Esophagus muscularis mucosa (tissue), 4 donors: ENCODE results near the gene PLG. TPM values are rescaled to one million over a fixed set of nuclear protein-coding genes. Genes with fewer than 3 reads are reported as not detected.
"Not testable (repeated sequence)": the region's sequence is repeated elsewhere in the genome, so short reads cannot be mapped to it uniquely, and the experiment has no call there.

ENCODE experiments used
- DNase-seq: peaks from one replicate; pipeline ENCODE4 v3.0.0-alpha.2; 2017; ENCODE audit errors: extremely low spot score
- H3K27ac ChIP-seq, 4 donors: fragments of 200-600 bp; sonication (generic); replicated peaks in 1 of 4; 1 replicate in 3 of 4; 2 replicates in 1 of 4; pipeline ENCODE4 v1.5.1; 2016 to 2019; ENCODE audit warnings: mild to moderate bottlenecking in 1 of 4
- H3K27me3 ChIP-seq, 4 donors: fragments of 200-600 bp; sonication (generic); one replicate each; pipeline versions ENCODE4 v1.5.1 to v1.6.0; 2016 to 2019
- H3K36me3 ChIP-seq, 4 donors: fragments of 200-600 bp; sonication (generic); one replicate each; pipeline ENCODE4 v1.5.1; 2016 to 2019
- H3K4me1 ChIP-seq, 4 donors: fragments of 200-600 bp; sonication (generic); one replicate each; pipeline ENCODE4 v1.5.1; 2016 to 2019
- H3K4me3 ChIP-seq, 4 donors: fragments of 200-600 bp; sonication (generic); 1 replicate in 2 of 4; 2 replicates in 2 of 4; pipeline ENCODE4 v1.5.1; 2016 to 2019; ENCODE audit warnings: mild to moderate bottlenecking in 4 of 4, moderate library complexity in 1 of 4
- H3K9me3 ChIP-seq, 4 donors: fragments of 200-600 bp; sonication (generic); 1 replicate in 3 of 4; 2 replicates in 1 of 4; pipeline ENCODE4 v1.5.1; 2016 to 2019
- CTCF ChIP-seq, 3 experiments: fragments of 200-600 bp in 2 of 3; fragments of 450-650 bp in 1 of 3; sonication (generic) in 2 of 3; IDR thresholded peaks; one replicate each; pipeline ENCODE4 v1.5.1; 2017 to 2019; ENCODE audit warnings: antibody characterized with exemption in 3 of 3, mild to moderate bottlenecking in 2 of 3, moderate library complexity in 1 of 3
- EP300 ChIP-seq: sonication (generic); formaldehyde crosslinking; IDR thresholded peaks from one replicate; pipeline ENCODE4 v1.6.1; 2017; ENCODE audit warnings: antibody characterized with exemption
- POLR2A ChIP-seq: fragments of 450-650 bp; IDR thresholded peaks from one replicate; pipeline ENCODE4 v1.6.1; 2017; ENCODE audit warnings: antibody characterized with exemption, moderate library complexity, mild to moderate bottlenecking, low read depth
- POLR2AphosphoS5 ChIP-seq, 2 donors: sonication (generic); formaldehyde crosslinking; IDR thresholded peaks; one replicate each; pipeline ENCODE4 v1.6.1; 2017; ENCODE audit warnings: antibody characterized with exemption in 2 of 2
- WGBS: methylation state at CpG from one replicate; pipeline ENCODE4 v1.1.5; 2018; 5-methylcytosine and 5-hydroxymethylcytosine counted together
- intact Hi-C: fragments of 100-400 bp; cut with DNase I; formaldehyde crosslinking; loops from one replicate; pipeline ENCODE4 v1.15.1; 2023
- total RNA-seq, 4 donors: library from RNA; depleted of rRNA; stranded (reverse); fragments of >200 nt; gene quantifications; one replicate each; pipeline versions ENCODE4 v1.1.0 to v1.2.1, GENCODE V29; 2016

PLG gene
- total RNA-seq, 4 donors from 2014 or later, result not detected

GRCh38 chr6:160781298-160781697, 79.3 kb downstream of the PLG start:
- peaks cover 0 to under 1% (median 0%) of the 10 kb centered on the region in 4 donors for H3K4me1 ChIP-seq
- no peak for DNase-seq
- no peak overlapping the region for H3K27ac ChIP-seq
- intact Hi-C loops, result no loop called here
- no peaks in the 10 kb centered on the region for H3K27me3 ChIP-seq
- WGBS, result 84% methylated on average over 4 of the region's 4 CpGs
- peaks cover 0 to 5% (median 0%) of the 10 kb centered on the region in 4 donors for H3K9me3 ChIP-seq
- H3K36me3 ChIP-seq, result no peaks in the 10 kb centered on the region
- TF ChIP-seq POLR2AphosphoS5 (IDR thresholded peaks at IDR 0.05) (no peak), EP300 (no peak), CTCF (IDR thresholded peaks at IDR 0.05) (no peak), POLR2A (no peak)
- H3K4me3 ChIP-seq, result no peak overlapping the region

- H3K4me3 ChIP-seq, result no peak overlapping the region
- no peaks in the 10 kb centered on the region for H3K27me3 ChIP-seq
- TF ChIP-seq EP300, result no peak
- no peak for TF ChIP-seq POLR2A
- no peak for TF ChIP-seq POLR2AphosphoS5 (IDR thresholded peaks at IDR 0.05)
- no peak for TF ChIP-seq CTCF (IDR thresholded peaks at IDR 0.05)
- no peaks in the 10 kb centered on the region for H3K4me1 ChIP-seq
- H3K9me3 ChIP-seq, result peaks cover 0 to 5% (median 0%) of the 10 kb centered on the region in 4 donors
- WGBS, result 84% methylated on average over 1 of the region's 1 CpG
- DNase-seq, result no peak
- no peak overlapping the region for H3K27ac ChIP-seq
- no peaks in the 10 kb centered on the region for H3K36me3 ChIP-seq
- intact Hi-C loops, result no loop called here
Observed at GRCh38 chr6:160782228-160782627, 80.2 kb downstream of the PLG start.

GRCh38 chr6:160783741-160784140, 81.7 kb downstream of the PLG start:
- H3K27me3 ChIP-seq, result no peaks in the 10 kb centered on the region
- no peaks in the 10 kb centered on the region for H3K4me1 ChIP-seq
- no peak overlapping the region for H3K27ac ChIP-seq
- TF ChIP-seq POLR2AphosphoS5 (IDR thresholded peaks at IDR 0.05) (no peak), POLR2A (no peak), CTCF (IDR thresholded peaks at IDR 0.05) (no peak), EP300 (no peak)
- peaks cover 0 to 5% (median 0%) of the 10 kb centered on the region in 4 donors for H3K9me3 ChIP-seq
- DNase-seq, result no peak
- 54% methylated on average over 7 of the region's 7 CpGs for WGBS
- no peaks in the 10 kb centered on the region for H3K36me3 ChIP-seq
- no peak overlapping the region for H3K4me3 ChIP-seq
- intact Hi-C loops, result no loop called here

- H3K27me3 ChIP-seq, DNase-seq, H3K36me3 ChIP-seq, H3K4me1 ChIP-seq, intact Hi-C loops, H3K4me3 ChIP-seq, H3K9me3 ChIP-seq, H3K27ac ChIP-seq: not testable (repeated sequence)
- WGBS, result 86% methylated on average over 3 of the region's 3 CpGs
Observed at GRCh38 chr6:160788126-160788525, 86.1 kb downstream of the PLG start.

GRCh38 chr6:160788806-160789205, 86.8 kb downstream of the PLG start:
- 66% methylated on average over 4 of the region's 4 CpGs for WGBS
- TF ChIP-seq POLR2A, result no peak
- TF ChIP-seq POLR2AphosphoS5 (IDR thresholded peaks at IDR 0.05), result no peak
- TF ChIP-seq EP300, result no peak
- no peak for TF ChIP-seq CTCF (IDR thresholded peaks at IDR 0.05)
- Histone ChIP-seq H3K27me3 (no peaks in the 10 kb centered on the region), H3K9me3 (no peaks in the 10 kb centered on the region), H3K27ac (no peak overlapping the region), H3K4me3 (no peak overlapping the region), H3K4me1 (peaks cover 0 to 12% (median 9%) of the 10 kb centered on the region in 4 donors), H3K36me3 (no peaks in the 10 kb centered on the region)
- DNase-seq, result no peak
- intact Hi-C loops, result no loop called here
